Activated T-cell treated with anti-CD3 and anti-CD28 coated beads, Interleukin-2, amount 50 U/mL, for 4 hours (primary cell): ENCODE measurements around the gene PPP2R3C. TPM values are rescaled to one million over a fixed set of nuclear protein-coding genes. Genes with fewer than 3 reads are reported as not detected.
"Not testable (repeated sequence)": the region's sequence is repeated elsewhere in the genome, so short reads cannot be mapped to it uniquely, and the experiment has no call there.

Experiments
- ATAC-seq, 2 donors: fragments of 200-7000 bp; cut with Tn5 transposase; one replicate each; pipeline ENCODE4 v1.10.0; 2021
- DNase-seq: peaks from one replicate; pipeline ENCODE4 v3.0.0-alpha.2; 2020
- H3K27me3 Mint-ChIP-seq: one replicate; pipeline ENCODE4 v1.8.0; 2021; ENCODE audit warnings: low read depth, mixed read lengths
- H3K36me3 Mint-ChIP-seq: one replicate; pipeline ENCODE4 v1.8.0; 2022; ENCODE audit warnings: mixed read lengths; ENCODE audit not compliant: insufficient read depth
- H3K4me1 Mint-ChIP-seq: one replicate; pipeline ENCODE4 v1.8.0; 2021; ENCODE audit warnings: low read depth, mixed read lengths
- H3K4me3 Mint-ChIP-seq: one replicate; pipeline ENCODE4 v1.8.0; 2021; ENCODE audit warnings: mild to moderate bottlenecking, moderate library complexity, mixed read lengths
- H3K9me3 Mint-ChIP-seq: one replicate; pipeline ENCODE4 v1.8.0; 2021; ENCODE audit warnings: mixed read lengths
- total RNA-seq, 3 donors: library from RNA; stranded (reverse); gene quantifications; one replicate each; pipeline ENCODE4 v1.2.1, GENCODE V29; 2021

PPP2R3C gene
- total RNA-seq, 3 donors from 2014 or later, result 36.9 to 41.7 (median 41.6) TPM

- ATAC-seq (no peak), DNase-seq (no peak)
- H3K4me1 Mint-ChIP-seq, result peaks cover 24% of the 10 kb centered on the region
- H3K4me3 Mint-ChIP-seq, result no peak overlapping the region
- peaks cover 54% of the 10 kb centered on the region for H3K36me3 Mint-ChIP-seq
- H3K27me3 Mint-ChIP-seq, result no peaks in the 10 kb centered on the region
- H3K9me3 Mint-ChIP-seq, result no peaks in the 10 kb centered on the region
Observed at GRCh38 chr14:35113308-35113950, 8.4 kb downstream of the PPP2R3C start.

DNA sequence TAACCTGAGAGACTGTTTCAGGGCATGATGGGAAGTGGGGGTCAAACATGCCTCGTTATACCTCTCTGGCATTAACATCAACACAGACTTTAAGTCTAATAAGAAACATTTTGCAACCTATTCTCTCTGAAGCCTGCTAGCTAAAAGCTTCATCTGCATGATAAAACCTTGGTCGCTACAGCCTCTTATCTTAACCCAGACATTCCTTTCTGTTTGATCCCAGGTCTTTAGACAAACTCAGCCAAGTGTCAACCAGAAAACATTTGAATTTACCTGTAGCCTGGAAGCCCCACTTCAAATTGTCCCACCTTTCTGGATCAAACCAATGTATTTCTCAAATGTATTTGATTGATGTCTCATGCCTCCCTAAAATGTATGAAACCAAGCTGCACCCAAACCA is 9.1 kb downstream of the PPP2R3C start:
- no peak overlapping the region for H3K4me3 Mint-ChIP-seq
- no peaks in the 10 kb centered on the region for H3K9me3 Mint-ChIP-seq
- no peaks in the 10 kb centered on the region for H3K27me3 Mint-ChIP-seq
- peaks cover 19% of the 10 kb centered on the region for H3K4me1 Mint-ChIP-seq
- H3K36me3 Mint-ChIP-seq, result peaks cover 52% of the 10 kb centered on the region
- no peak for ATAC-seq
- DNase-seq, result no peak

DNA sequence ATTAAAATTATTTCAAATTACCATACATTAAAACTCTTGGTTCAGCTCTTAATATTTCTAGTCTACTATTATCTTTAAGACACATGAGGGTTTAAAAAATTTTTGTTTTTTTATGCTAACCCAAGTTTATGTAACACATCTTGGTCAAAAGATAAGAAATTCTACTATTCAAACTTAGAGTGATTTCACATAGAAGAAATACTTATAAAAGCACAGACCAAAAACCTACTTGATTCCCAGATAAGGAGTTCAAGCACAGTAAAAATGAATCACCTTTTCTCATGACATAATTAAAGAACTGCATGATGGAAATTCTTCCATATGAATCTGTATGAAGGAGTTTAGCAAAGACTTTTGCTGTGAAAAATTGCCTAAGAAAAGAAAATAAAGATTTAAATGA is 13.9 kb downstream of the PPP2R3C start:
- H3K4me1 Mint-ChIP-seq, result peaks cover 2% of the 10 kb centered on the region
- ATAC-seq, result no peak
- H3K36me3 Mint-ChIP-seq, result peaks cover 51% of the 10 kb centered on the region

GRCh38 chr14:35094645-35095044 is 27.1 kb downstream of the PPP2R3C start:
- DNase-seq, H3K27me3 Mint-ChIP-seq, H3K4me3 Mint-ChIP-seq, ATAC-seq, H3K4me1 Mint-ChIP-seq, H3K9me3 Mint-ChIP-seq: not testable (repeated sequence)
- H3K36me3 Mint-ChIP-seq, result peaks cover 24% of the 10 kb centered on the region

More for the DNA sequence above, 13.9 kb downstream of the PPP2R3C start:
- Mint-ChIP-seq H3K27me3 (no peaks in the 10 kb centered on the region), H3K4me3 (no peak overlapping the region), H3K9me3 (no peaks in the 10 kb centered on the region)
- no peak for DNase-seq

GRCh38 chr14:35088514-35088913 is 33.3 kb downstream of the PPP2R3C start:
- Mint-ChIP-seq H3K4me3 (no peak overlapping the region), H3K36me3 (peaks cover 20% of the 10 kb centered on the region), H3K27me3 (no peaks in the 10 kb centered on the region), H3K9me3 (no peaks in the 10 kb centered on the region), H3K4me1 (no peaks in the 10 kb centered on the region)
- DNase-seq, result no peak
- ATAC-seq, result no peak

DNA sequence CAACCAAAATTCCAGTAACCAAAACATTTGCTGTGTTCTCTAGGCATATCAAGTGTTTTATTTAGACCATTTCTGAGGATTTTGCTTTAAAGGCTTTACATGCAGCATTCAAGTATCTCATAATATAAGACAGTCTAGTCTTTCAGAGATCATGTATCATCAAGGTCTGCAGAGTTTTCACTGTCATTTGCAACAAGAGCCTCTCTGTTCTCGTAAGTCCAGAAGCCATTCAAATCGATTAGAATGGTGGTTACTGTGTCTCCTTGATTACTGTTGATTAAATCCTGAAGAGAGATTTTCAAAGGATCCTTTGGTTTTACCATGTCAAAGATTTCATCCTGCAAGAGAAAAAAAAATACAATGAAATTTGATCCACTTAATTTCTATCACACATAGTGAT is 36.3 kb downstream of the PPP2R3C start:
- peaks cover 18% of the 10 kb centered on the region for H3K36me3 Mint-ChIP-seq
- H3K4me3 Mint-ChIP-seq, result no peak overlapping the region
- no peak for ATAC-seq
- no peaks in the 10 kb centered on the region for H3K4me1 Mint-ChIP-seq
- no peak for DNase-seq
- no peaks in the 10 kb centered on the region for H3K9me3 Mint-ChIP-seq
- H3K27me3 Mint-ChIP-seq, result no peaks in the 10 kb centered on the region

GRCh38 chr14:35083530-35084150 is 38.1 kb downstream of the PPP2R3C start:
- Mint-ChIP-seq H3K36me3 (peaks cover 21% of the 10 kb centered on the region), H3K9me3 (no peaks in the 10 kb centered on the region), H3K4me3 (no peak overlapping the region), H3K4me1 (no peaks in the 10 kb centered on the region), H3K27me3 (no peaks in the 10 kb centered on the region)
- no peak for ATAC-seq
- DNase-seq, result no peak

- Mint-ChIP-seq H3K4me3 (no peak overlapping the region), H3K9me3 (no peaks in the 10 kb centered on the region), H3K36me3 (peaks cover 20% of the 10 kb centered on the region), H3K4me1 (no peaks in the 10 kb centered on the region), H3K27me3 (no peaks in the 10 kb centered on the region)
- ATAC-seq (no peak), DNase-seq (no peak)
Observed at GRCh38 chr14:35079742-35080141, 42.0 kb downstream of the PPP2R3C start.

DNA sequence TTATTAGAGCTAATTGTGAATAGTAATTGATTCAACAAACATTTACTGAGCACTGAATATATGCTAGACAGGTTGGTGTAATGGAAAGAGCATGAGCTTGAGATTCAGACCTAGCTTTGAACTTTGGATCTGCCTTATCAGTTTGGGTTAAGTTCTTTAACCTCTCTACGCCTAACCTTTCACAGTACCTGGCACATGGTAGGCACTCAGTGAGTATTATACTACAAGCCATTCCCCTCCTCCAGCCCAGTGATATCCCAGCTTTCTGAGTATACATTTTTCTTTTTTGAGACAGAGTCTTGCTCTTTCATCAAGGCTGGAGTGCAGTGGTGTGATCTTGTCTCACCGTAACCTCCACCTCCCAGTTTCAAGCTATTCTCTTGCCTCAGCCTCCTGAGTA is 43.7 kb downstream of the PPP2R3C start:
- no peaks in the 10 kb centered on the region for H3K9me3 Mint-ChIP-seq
- no peaks in the 10 kb centered on the region for H3K4me1 Mint-ChIP-seq
- ATAC-seq (no peak), DNase-seq (no peak)
- no peak overlapping the region for H3K4me3 Mint-ChIP-seq
- H3K27me3 Mint-ChIP-seq, result no peaks in the 10 kb centered on the region
- peaks cover 19% of the 10 kb centered on the region for H3K36me3 Mint-ChIP-seq

DNA sequence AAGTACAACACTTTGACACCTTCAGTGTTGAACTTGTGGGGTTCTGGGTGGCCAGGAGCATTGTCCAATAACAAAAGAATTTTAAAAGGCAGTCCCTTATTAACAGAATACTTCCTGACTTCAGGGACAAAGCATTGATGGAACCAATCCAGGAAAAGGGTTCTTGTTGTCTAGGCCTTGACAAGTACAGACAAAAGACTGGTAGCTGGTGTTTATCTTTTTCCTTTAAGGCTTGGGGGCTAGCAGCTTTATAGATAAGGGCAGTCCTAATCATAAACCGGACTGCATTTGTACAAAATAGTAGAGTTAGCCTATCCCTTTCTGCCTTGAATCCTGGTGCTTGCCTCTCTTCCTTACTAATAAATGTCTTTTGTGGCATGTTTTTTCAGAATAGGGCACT is 48.3 kb downstream of the PPP2R3C start:
- DNase-seq, result no peak
- Mint-ChIP-seq H3K36me3 (peaks cover 25% of the 10 kb centered on the region), H3K4me3 (no peak overlapping the region), H3K27me3 (no peaks in the 10 kb centered on the region), H3K4me1 (no peaks in the 10 kb centered on the region), H3K9me3 (no peaks in the 10 kb centered on the region)
- ATAC-seq, result no peak

- Mint-ChIP-seq H3K4me3 (no peak overlapping the region), H3K4me1 (no peaks in the 10 kb centered on the region), H3K36me3 (peaks cover 33% of the 10 kb centered on the region)
Observed at GRCh38 chr14:35072226-35072625, 49.6 kb downstream of the PPP2R3C start.

DNA sequence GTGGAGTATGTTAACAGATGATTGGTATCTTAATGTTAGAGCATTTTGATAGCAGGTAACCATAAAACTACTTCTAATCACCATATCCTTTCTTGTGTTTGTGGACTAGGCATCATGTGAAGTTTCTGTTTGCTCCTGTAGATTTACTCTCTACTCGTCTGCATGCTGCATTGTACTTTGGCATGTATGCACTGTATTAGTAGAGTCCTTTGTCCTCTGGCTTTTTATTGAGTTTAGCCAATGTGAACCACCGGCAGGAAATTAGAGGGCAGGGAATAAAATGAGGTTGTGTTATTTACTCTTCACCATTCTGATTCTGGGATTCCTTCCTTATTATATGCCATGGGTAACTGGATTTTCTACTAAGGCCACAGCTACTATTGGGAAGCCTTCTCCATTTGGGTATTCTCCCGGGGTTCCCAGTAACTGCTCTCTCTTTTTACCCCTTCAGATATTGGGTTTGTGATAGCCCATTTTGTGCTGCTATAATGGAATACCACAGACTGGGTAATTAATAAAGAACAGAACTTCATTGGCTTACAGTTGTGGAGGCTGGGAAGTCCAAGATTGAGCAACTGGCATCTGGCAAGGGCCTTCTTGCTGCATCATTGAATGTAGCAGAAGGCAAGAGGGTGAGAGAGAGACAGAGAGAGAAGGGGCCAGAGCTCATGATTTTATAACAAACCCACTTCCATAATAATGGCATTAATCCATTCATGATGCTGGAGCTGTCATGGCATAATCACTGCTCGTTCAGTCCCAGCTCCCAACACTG is 53.4 kb downstream of the PPP2R3C start:
- Mint-ChIP-seq H3K27me3 (no peaks in the 10 kb centered on the region), H3K4me1 (no peaks in the 10 kb centered on the region), H3K9me3 (no peaks in the 10 kb centered on the region), H3K36me3 (peaks cover 25% of the 10 kb centered on the region), H3K4me3 (no peak overlapping the region)
- ATAC-seq (no peak), DNase-seq (no peak)

More at GRCh38 chr14:35072226-35072625, 49.6 kb downstream of the PPP2R3C start:
- no peak for DNase-seq
- no peak for ATAC-seq
- Mint-ChIP-seq H3K27me3 (no peaks in the 10 kb centered on the region), H3K9me3 (no peaks in the 10 kb centered on the region)

- not testable (repeated sequence) for H3K4me1 Mint-ChIP-seq, DNase-seq, H3K4me3 Mint-ChIP-seq, H3K27me3 Mint-ChIP-seq, H3K9me3 Mint-ChIP-seq, ATAC-seq
- H3K36me3 Mint-ChIP-seq, result peaks cover 21% of the 10 kb centered on the region
Observed at GRCh38 chr14:35065731-35066130, 56.1 kb downstream of the PPP2R3C start.

GRCh38 chr14:35061113-35061791 is 60.5 kb downstream of the PPP2R3C start:
- not testable (repeated sequence) for ATAC-seq, DNase-seq, H3K4me3 Mint-ChIP-seq, H3K4me1 Mint-ChIP-seq, H3K27me3 Mint-ChIP-seq, H3K9me3 Mint-ChIP-seq
- peaks cover 21% of the 10 kb centered on the region for H3K36me3 Mint-ChIP-seq
